Measurements from ENCODE around the gene UBE2Q1. TPM values are rescaled to one million over a fixed set of nuclear protein-coding genes. Genes with fewer than 3 reads are reported as not detected.

Gene UBE2Q1
- 10 to 100 TPM; 23.6 to 48.6 (median 33.1) TPM for total RNA-seq
- long read RNA-seq, partial matches to known transcripts: 2 of 2 reads
- long read RNA-seq, other reads (novel, unspliced or antisense): 0 of 2 reads

DNA sequence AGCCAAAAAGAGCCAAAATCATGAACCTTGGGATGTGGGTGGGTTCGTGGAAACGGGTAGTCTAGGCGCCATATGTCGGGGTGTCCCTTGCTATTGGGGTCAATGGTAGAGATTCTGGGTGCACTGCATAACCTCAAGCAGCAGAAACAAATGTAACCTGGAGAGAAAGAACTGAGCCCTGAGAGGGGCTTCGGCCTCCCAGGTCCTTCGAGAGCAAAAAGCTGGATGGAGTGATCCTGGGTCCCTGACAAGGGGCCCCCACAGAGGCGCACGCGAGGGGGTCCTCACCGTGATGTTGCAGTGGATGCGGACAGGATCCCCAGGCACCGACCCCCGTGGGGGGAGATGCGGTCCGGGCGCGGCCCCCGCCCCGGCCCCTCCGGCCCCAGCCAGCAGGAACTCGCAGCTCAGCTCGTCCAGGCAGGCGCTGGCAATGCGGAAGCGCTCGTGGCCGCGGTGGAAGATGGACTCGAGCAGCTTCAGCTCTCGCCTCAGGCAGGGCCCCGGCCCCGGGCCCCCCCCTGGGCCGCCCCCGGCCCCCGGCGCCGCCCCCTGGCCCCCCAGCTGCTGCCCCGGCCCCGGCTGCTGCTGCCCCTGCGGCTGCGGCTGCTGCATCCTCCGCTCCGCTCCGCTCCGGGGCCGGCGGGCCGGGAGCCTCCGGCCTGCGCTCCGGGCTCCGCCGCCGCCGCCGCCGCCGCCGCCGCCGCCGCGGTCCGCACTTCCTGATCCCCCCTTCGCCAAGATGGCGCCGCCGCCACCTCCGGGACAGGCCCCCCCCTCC lies at the start of gene UBE2Q1:
TSS of gene UBE2Q1 (minus strand) at position 724 of the 781 bp plus-strand sequence. CDS start at position 615, 109 bp downstream.
- H3K4me3 ChIP-seq: peak within 1 kb of the TSS; percentile 81 to 97 (median 95)
- no peaks in the 10 kb centered on the region for H3K9me3 ChIP-seq
- peaks cover 0 to 13% (median 3%) of the 10 kb centered on the region in 4 donors for H3K4me1 ChIP-seq
- peak; percentile 63 to 80 (median 66) for DNase-seq
- H3K36me3 ChIP-seq: peaks cover 0 to 27% (median 20%) of the 10 kb centered on the region in 4 donors
- intact Hi-C loops (cut with DNase I): loop anchor here in 1 of 2 donors (10.0 kb wide), 1 partner anchor 83 kb away; no protein-coding TSS in a partner anchor
- ATAC-seq: no peak
- WGBS (ENCODE audit: insufficient coverage, low coverage, low lambda C conversion rate, missing lambda C conversion rate): 0% methylated on average over 9 of the region's 69 CpGs
- H3K27ac ChIP-seq: peak within 1 kb of the TSS; percentile 80 to 88 (median 83)
- TF ChIP-seq POLR2A (IDR thresholded peaks at IDR 0.05): no peak
- TF ChIP-seq, protein P1, sequence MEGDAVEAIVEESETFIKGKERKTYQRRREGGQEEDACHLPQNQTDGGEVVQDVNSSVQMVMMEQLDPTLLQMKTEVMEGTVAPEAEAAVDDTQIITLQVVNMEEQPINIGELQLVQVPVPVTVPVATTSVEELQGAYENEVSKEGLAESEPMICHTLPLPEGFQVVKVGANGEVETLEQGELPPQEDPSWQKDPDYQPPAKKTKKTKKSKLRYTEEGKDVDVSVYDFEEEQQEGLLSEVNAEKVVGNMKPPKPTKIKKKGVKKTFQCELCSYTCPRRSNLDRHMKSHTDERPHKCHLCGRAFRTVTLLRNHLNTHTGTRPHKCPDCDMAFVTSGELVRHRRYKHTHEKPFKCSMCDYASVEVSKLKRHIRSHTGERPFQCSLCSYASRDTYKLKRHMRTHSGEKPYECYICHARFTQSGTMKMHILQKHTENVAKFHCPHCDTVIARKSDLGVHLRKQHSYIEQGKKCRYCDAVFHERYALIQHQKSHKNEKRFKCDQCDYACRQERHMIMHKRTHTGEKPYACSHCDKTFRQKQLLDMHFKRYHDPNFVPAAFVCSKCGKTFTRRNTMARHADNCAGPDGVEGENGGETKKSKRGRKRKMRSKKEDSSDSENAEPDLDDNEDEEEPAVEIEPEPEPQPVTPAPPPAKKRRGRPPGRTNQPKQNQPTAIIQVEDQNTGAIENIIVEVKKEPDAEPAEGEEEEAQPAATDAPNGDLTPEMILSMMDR (IDR thresholded peaks at IDR 0.05): no peak
- H3K27me3 ChIP-seq: no peaks in the 10 kb centered on the region

DNA sequence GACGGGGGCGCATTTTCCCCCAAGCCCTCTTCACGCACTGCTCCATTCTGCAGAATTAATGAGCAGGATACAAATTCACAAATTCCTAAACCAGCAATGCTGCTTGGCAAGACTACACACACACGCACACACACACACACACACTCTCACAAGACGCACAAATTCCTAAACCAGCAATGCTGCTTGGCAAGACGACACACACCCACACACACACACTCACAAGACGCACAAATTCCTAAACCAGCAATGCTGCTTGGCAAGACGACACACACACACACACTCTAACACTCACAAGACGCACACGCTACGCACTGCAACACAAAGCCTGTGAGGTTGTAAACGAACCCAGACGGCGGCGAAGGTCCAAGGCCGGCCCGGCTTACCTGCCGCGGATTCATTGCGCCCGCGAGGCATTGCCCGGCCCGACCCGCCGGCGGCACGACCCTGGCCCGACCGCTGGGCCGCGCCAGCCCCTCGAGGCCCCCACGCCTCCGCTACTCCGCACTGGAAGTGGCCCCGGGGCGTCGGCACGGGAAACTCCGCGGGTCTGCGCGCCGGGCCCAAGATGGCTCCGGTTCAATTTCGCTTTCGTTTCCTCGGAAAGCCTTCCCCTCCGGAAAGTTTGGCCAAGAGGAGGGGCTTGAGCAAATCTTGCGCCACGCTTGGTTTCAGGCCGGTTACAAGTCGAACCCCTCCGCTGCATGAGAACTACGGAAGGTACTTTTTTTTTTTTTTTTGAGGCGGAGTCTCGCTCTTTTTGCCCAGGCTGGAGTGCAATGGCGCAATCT lies 49.3 kb upstream of the UBE2Q1 start, which contains the start of gene ADAR:
TSS of gene ADAR (minus strand) at position 578 of the 788 bp plus-strand sequence. CDS start at position 398, 180 bp downstream.
- DNase-seq (peak; percentile 91 to 96 (median 95)), ATAC-seq (peak; percentile 92 to 94 (median 93))
- H3K36me3 ChIP-seq: no peaks in the 10 kb centered on the region
- peak within 1 kb of the TSS; percentile 71 to 97 (median 77) for H3K4me3 ChIP-seq
- H3K4me1 ChIP-seq: peaks cover 0 to 37% (median 13%) of the 10 kb centered on the region in 4 donors
- peak within 1 kb of the TSS; percentile 93 to 96 (median 95) for H3K27ac ChIP-seq
- no peaks in the 10 kb centered on the region for H3K9me3 ChIP-seq
- TF ChIP-seq POLR2A (IDR thresholded peaks at IDR 0.05): peak; percentile 23
- TF ChIP-seq, protein P1 (IDR thresholded peaks at IDR 0.05): no peak
- no peaks in the 10 kb centered on the region for H3K27me3 ChIP-seq
- WGBS (ENCODE audit: insufficient coverage, low coverage, low lambda C conversion rate, missing lambda C conversion rate): 0% methylated on average over 34 of the region's 59 CpGs
- intact Hi-C loops (cut with DNase I): no loop called here

DNA sequence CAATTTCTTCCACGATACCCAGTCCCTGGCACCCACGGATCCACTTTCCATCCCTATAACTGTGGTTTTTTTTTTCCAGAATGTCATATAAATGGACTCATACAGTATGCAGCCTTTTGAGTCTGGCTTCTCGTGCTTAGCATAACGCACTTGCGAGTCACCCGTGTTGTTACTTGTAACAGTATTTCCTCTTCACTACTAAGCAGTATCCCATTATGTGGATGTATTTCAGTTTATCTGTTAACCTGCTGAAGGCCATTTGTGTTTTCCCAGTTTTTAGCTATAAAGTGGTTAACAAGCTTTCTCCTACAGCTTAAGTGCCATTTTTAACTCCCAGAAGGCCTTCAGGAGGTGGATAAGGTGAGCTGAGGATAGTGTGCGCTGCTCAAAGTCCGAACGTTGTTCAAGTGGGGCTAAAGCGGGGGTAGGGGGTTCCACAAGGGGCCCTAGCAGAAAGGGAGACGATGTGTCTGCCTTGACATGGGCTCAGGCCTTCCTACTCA lies 48.7 kb upstream of the UBE2Q1 start:
- no peaks in the 10 kb centered on the region for H3K27me3 ChIP-seq
- WGBS (ENCODE audit: insufficient coverage, low coverage, low lambda C conversion rate, missing lambda C conversion rate): under 1% methylated on average over 11 of the region's 11 CpGs
- ATAC-seq (peak; percentile 3 to 19 (median 8)), DNase-seq (no peak)
- H3K36me3 ChIP-seq: peaks cover 0 to 3% (median under 1%) of the 10 kb centered on the region in 4 donors
- peaks cover 0 to 37% (median 13%) of the 10 kb centered on the region in 4 donors for H3K4me1 ChIP-seq
- H3K4me3 ChIP-seq: peak overlapping the region; percentile 71 to 97 (median 77)
- intact Hi-C loops (cut with DNase I): no loop called here
- TF ChIP-seq, protein P1 (IDR thresholded peaks at IDR 0.05): no peak
- no peak for TF ChIP-seq POLR2A (IDR thresholded peaks at IDR 0.05)
- no peaks in the 10 kb centered on the region for H3K9me3 ChIP-seq
- H3K27ac ChIP-seq: peak overlapping the region; percentile 93 to 96 (median 95)

DNA sequence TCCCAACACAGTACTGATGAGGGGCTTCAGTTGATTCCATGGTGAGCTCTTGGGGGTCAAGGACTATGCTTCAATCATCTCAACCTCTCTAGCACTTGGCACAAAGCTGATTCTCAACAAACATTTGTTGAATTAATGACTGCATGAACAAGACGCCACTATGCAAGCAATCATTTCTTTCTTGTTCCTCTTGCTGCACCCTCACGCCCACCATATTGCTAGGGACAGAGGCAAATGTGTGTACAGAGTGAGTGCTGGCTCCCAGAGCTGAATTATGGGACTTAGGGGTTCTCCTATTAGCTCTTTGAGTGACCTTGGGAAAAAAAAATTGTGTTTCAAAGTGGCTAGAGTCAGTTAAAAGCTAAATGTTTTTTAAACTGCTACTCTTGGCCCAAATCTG lies 47.1 kb upstream of the UBE2Q1 start:
- peaks cover 0 to 37% (median 13%) of the 10 kb centered on the region in 4 donors for H3K4me1 ChIP-seq
- no peak overlapping the region for H3K4me3 ChIP-seq
- H3K27ac ChIP-seq: no peak overlapping the region
- no peaks in the 10 kb centered on the region for H3K9me3 ChIP-seq
- H3K36me3 ChIP-seq: peaks cover 0 to 19% (median 12%) of the 10 kb centered on the region in 4 donors
- intact Hi-C loops (cut with DNase I): no loop called here
- WGBS (ENCODE audit: insufficient coverage, low coverage, low lambda C conversion rate, missing lambda C conversion rate): 81% methylated on average over 2 of the region's 2 CpGs
- DNase-seq (no peak), ATAC-seq (no peak)
- H3K27me3 ChIP-seq: no peaks in the 10 kb centered on the region
- TF ChIP-seq, protein P1 (IDR thresholded peaks at IDR 0.05): no peak
- TF ChIP-seq POLR2A (IDR thresholded peaks at IDR 0.05): no peak
